A549 (cell line): ENCODE results near the gene HIGD1B. TPM values are rescaled to one million over a fixed set of nuclear protein-coding genes. Genes with fewer than 3 reads are reported as not detected.
A peak's percentile ranks its signal among the peaks of the same experiment; 100 is the strongest.

Source experiments
- MAZ ChIP-seq: fragments of 150-350 bp; IDR thresholded peaks from 2 replicates; pipeline ENCODE4 v1.6.1; 2014; ENCODE audit warnings: antibody characterized with exemption, low read depth, low read length, borderline replicate concordance
- PBX3 ChIP-seq: IDR thresholded peaks from 2 replicates; pipeline ENCODE4 v1.6.1; 2012
- polyA plus RNA-seq, 4 experiments: library from polyadenylated mRNA; depleted of rRNA in 3 of 4; stranded (reverse); fragments of >200 nt; fragmentation: RNase III in 1 of 4; extraction: RNeasy Plus Mini Kit Qiagen cat#74134 plus additional on column Dnase treatment in 1 of 4; gene quantifications; 2 replicates in 3 of 4; 3 replicates in 1 of 4; pipeline ENCODE4 v1.2.3, GENCODE V29; 2011 to 2017
- small RNA-seq, 6 experiments: library from RNA; depleted of rRNA; stranded (forward); fragments of <200 nt; gene quantifications; one replicate each; pipeline ENCODE3, GENCODE V24; 2012

Gene HIGD1B
- polyA plus RNA-seq, 2 of the 4 experiments (the other 2 are of a cell fraction), result not detected

GRCh38 chr17:44899074-44899782, 51.5 kb downstream of the HIGD1B start, which contains the start of gene EFTUD2 (continued):
- TF ChIP-seq MAZ (no peak; the same call in 1 of the 2 replicates), PBX3 (peak; percentile 49; the same call in 1 of the 2 replicates)
- TF ChIP-seq, all 56 proteins: peak for 22

Small RNAs within 50 kb of the gene (small RNA-seq; reads per million reads assigned to genes)
- gene RN7SL405P, result 0 reads per million in 6 experiments

Other genes with a start within 250 kb of the HIGD1B start
- gene MEIOC, start 191.4 kb upstream of the HIGD1B start, polyA plus RNA-seq (2011; rRNA removed), result 18.0 and 18.2 TPM in 2 replicates
- 5.9 to 7.2 TPM (median 6.9 TPM) in 3 replicates for gene MEIOC, start 191.4 kb upstream of the HIGD1B start, polyA plus RNA-seq (2017; fragmentation: RNase III; extraction: RNeasy Plus Mini Kit Qiagen cat#74134 plus additional on column Dnase treatment)
- 24.1 and 34.3 TPM in 2 replicates for gene CCDC43, start 158.1 kb upstream of the HIGD1B start, polyA plus RNA-seq (2011; rRNA removed)
- gene CCDC43, start 158.1 kb upstream of the HIGD1B start, polyA plus RNA-seq (2017; fragmentation: RNase III; extraction: RNeasy Plus Mini Kit Qiagen cat#74134 plus additional on column Dnase treatment), result 35.6 to 39.4 TPM (median 37.3 TPM) in 3 replicates
- 16.5 and 16.9 TPM in 2 replicates for gene DBF4B, start 139.2 kb upstream of the HIGD1B start, polyA plus RNA-seq (2011; rRNA removed)
- 27.5 to 32.3 TPM (median 30.1 TPM) in 3 replicates for gene DBF4B, start 139.2 kb upstream of the HIGD1B start, polyA plus RNA-seq (2017; fragmentation: RNase III; extraction: RNeasy Plus Mini Kit Qiagen cat#74134 plus additional on column Dnase treatment)
- 0.75 and 0.79 TPM in 2 replicates for gene ADAM11, start 88.9 kb upstream of the HIGD1B start, polyA plus RNA-seq (2011; rRNA removed)
- gene ADAM11, start 88.9 kb upstream of the HIGD1B start, polyA plus RNA-seq (2017; fragmentation: RNase III; extraction: RNeasy Plus Mini Kit Qiagen cat#74134 plus additional on column Dnase treatment), result 2.0 to 2.7 TPM (median 2.1 TPM) in 3 replicates
- 22.1 and 30.4 TPM in 2 replicates for gene GJC1, start 17.6 kb upstream of the HIGD1B start, polyA plus RNA-seq (2011; rRNA removed)
- gene GJC1, start 17.6 kb upstream of the HIGD1B start, polyA plus RNA-seq (2017; fragmentation: RNase III; extraction: RNeasy Plus Mini Kit Qiagen cat#74134 plus additional on column Dnase treatment), result 21.2 to 21.9 TPM (median 21.7 TPM) in 3 replicates
- gene EFTUD2, start 51.6 kb downstream of the HIGD1B start, polyA plus RNA-seq (2011; rRNA removed), result 254 and 353 TPM in 2 replicates
- gene EFTUD2, start 51.6 kb downstream of the HIGD1B start, polyA plus RNA-seq (2017; fragmentation: RNase III; extraction: RNeasy Plus Mini Kit Qiagen cat#74134 plus additional on column Dnase treatment), result 216 to 251 TPM (median 224 TPM) in 3 replicates
- gene GFAP, start 67.6 kb downstream of the HIGD1B start, polyA plus RNA-seq (2011; rRNA removed), result 1.8 and 2.1 TPM in 2 replicates
- 1.2 to 1.5 TPM (median 1.4 TPM) in 3 replicates for gene GFAP, start 67.6 kb downstream of the HIGD1B start, polyA plus RNA-seq (2017; fragmentation: RNase III; extraction: RNeasy Plus Mini Kit Qiagen cat#74134 plus additional on column Dnase treatment)
- gene KIF18B, start 99.9 kb downstream of the HIGD1B start, polyA plus RNA-seq (2011; rRNA removed), result 19.6 and 20.5 TPM in 2 replicates
- 39.9 to 41.7 TPM (median 41.7 TPM) in 3 replicates for gene KIF18B, start 99.9 kb downstream of the HIGD1B start, polyA plus RNA-seq (2017; fragmentation: RNase III; extraction: RNeasy Plus Mini Kit Qiagen cat#74134 plus additional on column Dnase treatment)
- gene C1QL1, start 120.4 kb downstream of the HIGD1B start, polyA plus RNA-seq (2011; rRNA removed), result 1.9 and 2.6 TPM in 2 replicates
- gene C1QL1, start 120.4 kb downstream of the HIGD1B start, polyA plus RNA-seq (2017; fragmentation: RNase III; extraction: RNeasy Plus Mini Kit Qiagen cat#74134 plus additional on column Dnase treatment), result 7.4 to 9.3 TPM (median 8.5 TPM) in 3 replicates
- gene DCAKD, start 203.7 kb downstream of the HIGD1B start, polyA plus RNA-seq (2011; rRNA removed), result 21.4 and 26.2 TPM in 2 replicates
- 17.4 to 18.7 TPM (median 18.2 TPM) in 3 replicates for gene DCAKD, start 203.7 kb downstream of the HIGD1B start, polyA plus RNA-seq (2017; fragmentation: RNase III; extraction: RNeasy Plus Mini Kit Qiagen cat#74134 plus additional on column Dnase treatment)
- gene NMT1, start 213.4 kb downstream of the HIGD1B start, polyA plus RNA-seq (2011; rRNA removed), result 82.9 and 95.8 TPM in 2 replicates
- 270 to 323 TPM (median 299 TPM) in 3 replicates for gene NMT1, start 213.4 kb downstream of the HIGD1B start, polyA plus RNA-seq (2017; fragmentation: RNase III; extraction: RNeasy Plus Mini Kit Qiagen cat#74134 plus additional on column Dnase treatment)